GM12878 (cell line): ENCODE measurements around the gene RNF44. TPM values are rescaled to one million over a fixed set of nuclear protein-coding genes. Genes with fewer than 3 reads are reported as not detected.

Source experiments
- ATAC-seq: fragments of 200-7000 bp; cut with Tn5 transposase; 3 replicates; pipeline ENCODE4 v1.9.1; 2020; ENCODE audit warnings: mild to moderate bottlenecking, moderate library complexity
- BruUV-seq: library from RNA; stranded (reverse); fragments of 400-500 nt; replicated peaks from 2 replicates; lab custom pipeline; 2021; lab: Mats Ljungman, UMichigan
- CTCF ChIA-PET: fragments of 300-600 bp; sonication (Branson Sonifier 250); formaldehyde crosslinking; extraction: SDS; loops from one replicate; lab custom pipeline; 2021; ENCODE audit warnings: inconsistent platforms; lab: Yijun Ruan, JAX
- POLR2A ChIA-PET: fragments of 350-600 bp; formaldehyde crosslinking; extraction: SDS; loops from one replicate; lab custom pipeline; 2021; ENCODE audit warnings: inconsistent platforms; lab: Charles Lee
- RAD21 ChIA-PET: fragments of 300-600 bp; sonication (Branson Sonifier 250); formaldehyde crosslinking; loops from one replicate; lab custom pipeline; 2023; ENCODE audit warnings: antibody characterized with exemption; ENCODE audit not compliant: unreplicated experiment; lab: Charles Lee
- SMC1A ChIA-PET: fragments of 300-600 bp; sonication (Branson Sonifier 250); formaldehyde crosslinking; loops from one replicate; lab custom pipeline; 2023; ENCODE audit not compliant: unreplicated experiment, uncharacterized antibody; lab: Charles Lee
- DNase-seq: peaks from one replicate; pipeline ENCODE4 v3.0.0-alpha.2; 2011; ENCODE audit warnings: low read depth, low spot score
- FAIRE-seq: peaks from 3 replicates; lab custom pipeline; 2011; peaks lifted over from hg19 to GRCh38; lab: Jason Lieb, UNC
- H2AFZ ChIP-seq: 2 replicates; pipeline ENCODE4 v1.6.0; 2011; ENCODE audit warnings: low read depth, low read length, control low read depth; ENCODE audit not compliant: control insufficient read depth
- H3K27ac ChIP-seq: 2 replicates; pipeline ENCODE4 v1.5.1; 2011; ENCODE audit warnings: control low read depth; ENCODE audit not compliant: control insufficient read depth, insufficient read depth
- H3K27me3 ChIP-seq, 2 experiments: replicated peaks in 1 of 2; 2 replicates each; pipeline versions ENCODE4 v1.6.0 to v1.6.1; 2011; ENCODE audit warnings: low read length in 1 of 2; ENCODE audit not compliant: control insufficient read depth in 2 of 2, insufficient read depth in 2 of 2
- H3K36me3 ChIP-seq, 2 experiments: 2 replicates each; pipeline ENCODE4 v1.5.1; 2011; ENCODE audit warnings: low read length in 1 of 2; ENCODE audit not compliant: control insufficient read depth in 2 of 2, insufficient read depth in 2 of 2
- H3K4me1 ChIP-seq: 2 replicates; pipeline ENCODE4 v1.6.1; 2011; ENCODE audit warnings: mild to moderate bottlenecking, low read length, moderate library complexity, mixed read lengths; ENCODE audit not compliant: control insufficient read depth, insufficient read depth
- H3K4me2 ChIP-seq: 2 replicates; pipeline ENCODE4 v1.6.0; 2011; ENCODE audit warnings: control low read depth; ENCODE audit not compliant: control insufficient read depth, insufficient read depth
- H3K4me3 ChIP-seq: fragments of 200-600 bp; sonication (generic); 2 replicates; pipeline ENCODE4 v1.5.1; 2016
- H3K79me2 ChIP-seq: 2 replicates; pipeline ENCODE4 v1.6.0; 2011; ENCODE audit warnings: low read length; ENCODE audit not compliant: control insufficient read depth, insufficient read depth
- H3K9ac ChIP-seq: 2 replicates; pipeline ENCODE4 v1.8.0; 2011; ENCODE audit warnings: low read length, control low read depth, mixed read lengths; ENCODE audit not compliant: control insufficient read depth, insufficient read depth
- H3K9me3 ChIP-seq: replicated peaks from 3 replicates; pipeline ENCODE4 v1.5.1; 2011; ENCODE audit warnings: mild to moderate bottlenecking, low read length; ENCODE audit not compliant: control insufficient read depth, insufficient read depth
- H4K20me1 ChIP-seq: 2 replicates; pipeline ENCODE4 v1.6.0; 2011; ENCODE audit not compliant: control insufficient read depth, insufficient read depth
- CTCF ChIP-seq, 3 experiments: IDR thresholded peaks in 2 of 3; conservative IDR thresholded peaks in 1 of 3; 2 replicates each; pipeline ENCODE4 v1.5.1; 2011; ENCODE audit warnings: low read depth in 3 of 3, low read length in 3 of 3, mild to moderate bottlenecking in 3 of 3, control low read depth in 2 of 3, moderate library complexity in 2 of 3, inconsistent platforms in 1 of 3, mixed read lengths in 1 of 3; ENCODE audit not compliant: control insufficient read depth in 2 of 3, insufficient read depth in 1 of 3; ENCODE audit errors: extremely low read depth in 1 of 3
- DPF2 ChIP-seq: fragments of 450-650 bp; IDR thresholded peaks from 2 replicates; pipeline ENCODE4 v1.6.1; 2017; ENCODE audit warnings: mild to moderate bottlenecking
- MTA2 ChIP-seq: fragments of 450-650 bp; IDR thresholded peaks from 2 replicates; pipeline ENCODE4 v1.6.1; 2016; ENCODE audit warnings: low read depth, mild to moderate bottlenecking, moderate library complexity
- NFXL1 ChIP-seq: fragments of 450-650 bp; IDR thresholded peaks from 2 replicates; pipeline ENCODE4 v1.6.1; 2017; ENCODE audit warnings: antibody characterized with exemption, mild to moderate bottlenecking, borderline replicate concordance
- NFYA ChIP-seq: IDR thresholded peaks from 2 replicates; pipeline ENCODE4 v1.6.1; 2011; ENCODE audit warnings: low read depth, mild to moderate bottlenecking, low read length, improper control_type of control experiment, borderline replicate concordance
- RELB ChIP-seq: fragments of 450-650 bp; IDR thresholded peaks from 2 replicates; pipeline ENCODE4 v1.6.1; 2017; ENCODE audit warnings: low read depth, mild to moderate bottlenecking, moderate library complexity
- TCF12 ChIP-seq: IDR thresholded peaks from 2 replicates; pipeline ENCODE4 v1.6.1; 2011; ENCODE audit warnings: low read depth, mild to moderate bottlenecking, low read length
- TCF3 ChIP-seq: IDR thresholded peaks from 2 replicates; pipeline ENCODE4 v1.6.1; 2012; ENCODE audit warnings: low read depth, mild to moderate bottlenecking, low read length, borderline replicate concordance; ENCODE audit not compliant: insufficient read depth
- WGBS: methylation state at CpG from one replicate; pipeline ENCODE4 v1.1.6; 2016; ENCODE audit warnings: low lambda C conversion rate; ENCODE audit not compliant: insufficient replicate concordance, insufficient coverage; ENCODE audit errors: missing lambda C conversion rate; 5-methylcytosine and 5-hydroxymethylcytosine counted together
- in situ Hi-C: fragments of 300-500 bp; cut with MboI; formaldehyde crosslinking; loops from 9 replicates; pipeline ENCODE4 v1.14.3; 2018; ENCODE audit warnings: mixed read lengths
- intact Hi-C: fragments of 100-400 bp; cut with micrococcal nuclease; formaldehyde crosslinking; loops from one replicate; pipeline ENCODE4 v1.14.2; 2022; ENCODE audit not compliant: unreplicated experiment
- polyA plus RNA-seq, 11 experiments: library from polyadenylated mRNA; depleted of rRNA in 4 of 11; unstranded in 6 of 11; stranded (reverse) in 5 of 11; fragments of >200 nt; fragmentation: Nextera tagmentation in 4 of 11; fragmentation: Illumina TruSeq in 1 of 11; extraction: Ambion mirVana in 4 of 11; extraction: Trizol in 1 of 11; gene quantifications; 1 replicate in 1 of 11; 2 replicates in 10 of 11; pipeline versions ENCODE4 v1.2.1 to v1.2.3, GENCODE V29; 2011 to 2016; ENCODE audit warnings: inconsistent platforms in 2 of 11, missing spikeins in 2 of 11, low read depth in 1 of 11
- total RNA-seq, 4 experiments: library from RNA; depleted of rRNA in 3 of 4; stranded (reverse); fragments of >200 nt in 3 of 4; fragmentation: Illumina TruSeq in 1 of 4; extraction: Trizol in 1 of 4; gene quantifications; 2 replicates each; pipeline versions ENCODE4 v1.2.1 to v1.2.3, GENCODE V29; 2013 to 2021

RNF44 gene
- total and polyA plus RNA-seq, 10 of the 15 experiments (the other 5 are each of a cell fraction or from before 2014, with no cell fraction given) = 1.7 to 51.9 (median 7.9) TPM

GRCh38 chr5:176529741-176530141, 7.5 kb downstream of the RNF44 start:
- RAD21 ChIA-PET = no interaction called here
- no peak for ATAC-seq
- Histone ChIP-seq H2AFZ (no peak overlapping the region; the same call in 1 of the 2 replicates), H3K27me3 (no peaks in the 10 kb centered on the region), H3K27ac (peak overlapping the region; percentile 56), H3K9me3 (no peaks in the 10 kb centered on the region), H3K9ac (no peak overlapping the region), H3K4me1 (peaks cover 44% of the 10 kb centered on the region), H3K4me3 (no peak overlapping the region), H3K36me3 (peaks cover 14 to 39% of the 10 kb centered on the region in 2 experiments), H4K20me1 (no peaks in the 10 kb centered on the region; the same call in 1 of the 2 replicates), H3K79me2 (peaks cover 34% of the 10 kb centered on the region), H3K4me2 (peak overlapping the region; percentile 64)
- POLR2A ChIA-PET = no interaction called here
- CTCF ChIA-PET = no interaction called here
- FAIRE-seq = no peak
- in situ Hi-C loops = no loop called here
- SMC1A ChIA-PET = no interaction called here
- intact Hi-C loops = loop anchor here (10.0 kb wide), 2 partner anchors 145 to 1585 kb away; partner anchors contain the start of genes HIGD2A, N4BP3 and NOP16
- no peak for DNase-seq
- no TSS peak for BruUV-seq
- TF ChIP-seq TCF3 (peak; percentile 62; the same call in 1 of the 2 replicates), TCF12 (0 out of 2 replicates have a peak, but pooled peaks have one; percentile 33), NFXL1 (no peak)
- WGBS = 59% methylated on average over 11 of the region's 11 CpGs

GRCh38 chr5:176529116-176529740, 8.0 kb downstream of the RNF44 start:
- Histone ChIP-seq H3K79me2 (peaks cover 29% of the 10 kb centered on the region), H3K27me3 (no peaks in the 10 kb centered on the region), H3K4me1 (peaks cover 40% of the 10 kb centered on the region), H2AFZ (no peak overlapping the region; the same call in 1 of the 2 replicates), H4K20me1 (no peaks in the 10 kb centered on the region; the same call in 1 of the 2 replicates), H3K36me3 (peaks cover 14 to 39% of the 10 kb centered on the region in 2 experiments), H3K4me2 (peak overlapping the region; percentile 64), H3K4me3 (no peak overlapping the region), H3K9ac (no peak overlapping the region), H3K9me3 (no peaks in the 10 kb centered on the region), H3K27ac (peak overlapping the region; percentile 56)
- SMC1A ChIA-PET = no interaction called here
- ATAC-seq = no peak
- POLR2A ChIA-PET = no interaction called here
- BruUV-seq = no TSS peak
- no peak for FAIRE-seq
- in situ Hi-C loops = no loop called here
- TF ChIP-seq NFYA = no peak
- TF ChIP-seq CTCF (IDR thresholded peaks at IDR 0.05 in 2 of 3, conservative IDR thresholded peaks at IDR 0.05 in 1 of 3; ENCODE audit: control insufficient read depth in 2 of 3, extremely low read depth in 1 of 3, insufficient read depth in 1 of 3, low read depth in 3 of 3, low read length in 3 of 3) = no peak
- TF ChIP-seq RELB = no peak
- no peak for TF ChIP-seq MTA2
- no peak for TF ChIP-seq DPF2
- RAD21 ChIA-PET = no interaction called here
- intact Hi-C loops = no loop called here
- 84% methylated on average over 26 of the region's 26 CpGs for WGBS
- CTCF ChIA-PET = no interaction called here
- no peak for DNase-seq
